ENCODE data around the gene PKNOX2.

The PKNOX2 gene

DNA sequence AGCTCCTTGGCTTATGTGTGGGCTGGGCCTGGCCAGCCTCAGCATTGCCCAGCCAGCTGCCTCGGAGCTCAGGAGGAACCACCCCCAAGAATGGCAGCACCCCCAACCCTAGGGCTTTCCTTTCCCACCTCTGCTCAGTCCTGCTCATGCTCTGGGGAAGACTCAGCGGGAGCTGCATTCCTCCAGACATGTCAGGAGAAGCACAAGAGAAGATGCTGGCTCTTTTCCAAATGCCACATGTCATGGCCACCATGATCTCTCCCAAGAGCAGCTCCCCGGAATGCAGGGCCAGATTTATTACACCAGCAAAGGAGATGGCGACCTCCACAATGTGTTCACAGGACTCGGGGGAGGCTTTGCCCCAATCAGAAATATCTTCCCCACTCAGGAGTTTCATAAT, 143.7 kb downstream of the PKNOX2 start:
- TF ChIP-seq SIN3A (IDR thresholded peaks at IDR 0.05; ENCODE audit: borderline replicate concordance, insufficient read depth, low read length): no peak
- no peak for TF ChIP-seq POLR2AphosphoS5 (IDR thresholded peaks at IDR 0.05; ENCODE audit: low read depth, low read length)
- TF ChIP-seq, protein P1, sequence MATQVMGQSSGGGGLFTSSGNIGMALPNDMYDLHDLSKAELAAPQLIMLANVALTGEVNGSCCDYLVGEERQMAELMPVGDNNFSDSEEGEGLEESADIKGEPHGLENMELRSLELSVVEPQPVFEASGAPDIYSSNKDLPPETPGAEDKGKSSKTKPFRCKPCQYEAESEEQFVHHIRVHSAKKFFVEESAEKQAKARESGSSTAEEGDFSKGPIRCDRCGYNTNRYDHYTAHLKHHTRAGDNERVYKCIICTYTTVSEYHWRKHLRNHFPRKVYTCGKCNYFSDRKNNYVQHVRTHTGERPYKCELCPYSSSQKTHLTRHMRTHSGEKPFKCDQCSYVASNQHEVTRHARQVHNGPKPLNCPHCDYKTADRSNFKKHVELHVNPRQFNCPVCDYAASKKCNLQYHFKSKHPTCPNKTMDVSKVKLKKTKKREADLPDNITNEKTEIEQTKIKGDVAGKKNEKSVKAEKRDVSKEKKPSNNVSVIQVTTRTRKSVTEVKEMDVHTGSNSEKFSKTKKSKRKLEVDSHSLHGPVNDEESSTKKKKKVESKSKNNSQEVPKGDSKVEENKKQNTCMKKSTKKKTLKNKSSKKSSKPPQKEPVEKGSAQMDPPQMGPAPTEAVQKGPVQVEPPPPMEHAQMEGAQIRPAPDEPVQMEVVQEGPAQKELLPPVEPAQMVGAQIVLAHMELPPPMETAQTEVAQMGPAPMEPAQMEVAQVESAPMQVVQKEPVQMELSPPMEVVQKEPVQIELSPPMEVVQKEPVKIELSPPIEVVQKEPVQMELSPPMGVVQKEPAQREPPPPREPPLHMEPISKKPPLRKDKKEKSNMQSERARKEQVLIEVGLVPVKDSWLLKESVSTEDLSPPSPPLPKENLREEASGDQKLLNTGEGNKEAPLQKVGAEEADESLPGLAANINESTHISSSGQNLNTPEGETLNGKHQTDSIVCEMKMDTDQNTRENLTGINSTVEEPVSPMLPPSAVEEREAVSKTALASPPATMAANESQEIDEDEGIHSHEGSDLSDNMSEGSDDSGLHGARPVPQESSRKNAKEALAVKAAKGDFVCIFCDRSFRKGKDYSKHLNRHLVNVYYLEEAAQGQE (IDR thresholded peaks at IDR 0.05; ENCODE audit: insufficient read depth in 1 of 2, low read depth in 2 of 2, low read length in 2 of 2): no peak
- no peak for TF ChIP-seq TAF1 (IDR thresholded peaks at IDR 0.05; ENCODE audit: borderline replicate concordance, insufficient read depth, low read length)
- no peak for TF ChIP-seq FOXP2 (optimal IDR thresholded peaks at IDR 0.05; ENCODE audit: borderline replicate concordance, extremely low read depth, extremely low read length, insufficient read depth)

DNA sequence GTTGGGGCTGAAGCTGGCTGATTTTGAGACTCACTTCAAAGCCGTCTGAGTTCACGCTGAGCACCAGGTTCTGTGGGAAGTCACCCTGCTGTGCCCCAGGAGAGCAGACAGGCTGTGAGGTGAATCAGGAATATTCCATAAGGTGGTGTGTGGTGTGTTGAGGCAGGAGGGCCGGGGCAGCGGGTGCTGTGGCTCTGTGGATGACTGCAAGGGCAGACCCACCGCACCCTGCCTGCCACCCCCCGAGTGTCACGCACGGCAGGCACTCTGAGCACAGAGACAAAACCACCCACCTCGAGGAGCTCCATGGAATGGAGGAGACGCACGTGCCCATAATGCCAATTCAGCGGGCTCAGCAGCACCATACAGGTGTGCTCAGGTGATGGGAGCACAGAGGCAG, 147.8 kb downstream of the PKNOX2 start:
- TF ChIP-seq TAF1 (IDR thresholded peaks at IDR 0.05; ENCODE audit: borderline replicate concordance, insufficient read depth, low read length): no peak

DNA sequence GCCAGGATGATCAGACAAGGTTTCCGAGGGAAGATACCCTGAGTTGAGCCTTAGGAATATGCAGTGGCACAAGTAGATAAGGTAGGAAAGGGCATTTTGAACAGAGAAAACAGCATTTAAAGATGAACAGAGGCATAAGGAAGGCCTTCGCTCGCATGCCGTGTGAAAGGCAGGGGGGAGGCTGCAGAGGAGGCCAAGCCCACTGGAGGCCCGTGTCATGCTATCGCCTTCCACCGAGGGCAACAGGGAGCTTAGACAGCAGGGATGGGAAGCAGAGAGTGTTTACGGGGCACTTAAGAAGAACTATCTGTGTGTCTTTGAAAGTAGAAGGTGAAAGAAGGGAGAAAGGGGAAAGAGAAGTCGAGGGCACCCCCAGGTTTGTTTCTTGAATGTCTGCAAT, 148.3 kb downstream of the PKNOX2 start:
- no peak for TF ChIP-seq POLR2AphosphoS5 (IDR thresholded peaks at IDR 0.05; ENCODE audit: low read depth, low read length)
- TF ChIP-seq, protein P1 (IDR thresholded peaks at IDR 0.05; ENCODE audit: insufficient read depth in 1 of 2, low read depth in 2 of 2, low read length in 2 of 2): no peak
- no peak for TF ChIP-seq FOXP2 (optimal IDR thresholded peaks at IDR 0.05; ENCODE audit: borderline replicate concordance, extremely low read depth, extremely low read length, insufficient read depth)
- no peak for TF ChIP-seq TAF1 (IDR thresholded peaks at IDR 0.05; ENCODE audit: borderline replicate concordance, insufficient read depth, low read length)
- TF ChIP-seq SIN3A (IDR thresholded peaks at IDR 0.05; ENCODE audit: borderline replicate concordance, insufficient read depth, low read length): no peak

DNA sequence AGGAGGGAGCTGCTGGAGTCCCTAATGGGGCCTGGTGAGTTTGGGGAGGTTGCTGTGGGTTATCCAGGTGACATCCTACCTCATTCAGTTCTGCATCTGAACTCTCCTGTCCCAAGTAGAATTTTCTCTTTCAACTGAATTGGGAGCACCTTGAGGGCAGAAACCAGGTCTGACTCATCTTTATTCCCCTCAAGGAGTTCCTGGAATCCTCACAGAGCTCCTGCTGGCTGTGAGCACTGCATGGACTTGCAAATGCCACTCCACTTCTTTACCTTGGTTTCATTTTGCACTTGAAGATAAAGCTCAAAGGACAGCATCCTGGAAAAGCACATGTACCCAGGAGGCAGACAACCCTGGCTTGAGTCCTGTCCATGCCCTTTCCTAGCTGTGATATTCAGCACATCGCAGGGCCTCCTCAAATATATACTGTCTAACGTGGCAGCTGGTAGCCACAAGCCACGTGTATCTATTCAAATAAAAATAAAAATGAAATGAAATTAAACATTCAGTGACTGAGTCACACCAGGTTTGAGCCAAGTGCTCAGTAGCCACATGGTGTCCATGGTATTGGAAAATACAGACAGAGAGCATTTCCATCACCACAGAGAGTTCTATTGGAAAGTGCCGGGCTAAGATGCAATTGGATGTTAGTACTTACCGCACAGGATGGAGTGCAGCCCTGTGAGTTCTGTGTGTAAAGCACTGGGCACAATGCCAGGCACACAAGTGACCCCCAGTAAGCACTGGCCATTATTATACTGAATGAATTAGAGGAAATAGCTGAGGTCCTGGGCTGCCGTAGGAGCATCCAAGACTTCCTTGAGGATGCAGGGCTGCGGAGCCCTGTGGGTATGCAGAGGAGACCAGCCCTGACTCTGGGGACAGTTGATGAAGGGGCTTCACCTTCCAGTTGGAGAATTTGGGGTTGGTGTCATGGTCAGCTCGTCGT, 149.0 kb downstream of the PKNOX2 start:
- TF ChIP-seq FOXP2 (optimal IDR thresholded peaks at IDR 0.05; ENCODE audit: borderline replicate concordance, extremely low read depth, extremely low read length, insufficient read depth) (no peak), TAF1 (IDR thresholded peaks at IDR 0.05; ENCODE audit: borderline replicate concordance, insufficient read depth, low read length) (no peak), POLR2AphosphoS5 (IDR thresholded peaks at IDR 0.05; ENCODE audit: low read depth, low read length) (no peak), SIN3A (IDR thresholded peaks at IDR 0.05; ENCODE audit: borderline replicate concordance, insufficient read depth, low read length) (no peak)
- TF ChIP-seq, protein P1 (IDR thresholded peaks at IDR 0.05; ENCODE audit: insufficient read depth in 1 of 2, low read depth in 2 of 2, low read length in 2 of 2): no peak

DNA sequence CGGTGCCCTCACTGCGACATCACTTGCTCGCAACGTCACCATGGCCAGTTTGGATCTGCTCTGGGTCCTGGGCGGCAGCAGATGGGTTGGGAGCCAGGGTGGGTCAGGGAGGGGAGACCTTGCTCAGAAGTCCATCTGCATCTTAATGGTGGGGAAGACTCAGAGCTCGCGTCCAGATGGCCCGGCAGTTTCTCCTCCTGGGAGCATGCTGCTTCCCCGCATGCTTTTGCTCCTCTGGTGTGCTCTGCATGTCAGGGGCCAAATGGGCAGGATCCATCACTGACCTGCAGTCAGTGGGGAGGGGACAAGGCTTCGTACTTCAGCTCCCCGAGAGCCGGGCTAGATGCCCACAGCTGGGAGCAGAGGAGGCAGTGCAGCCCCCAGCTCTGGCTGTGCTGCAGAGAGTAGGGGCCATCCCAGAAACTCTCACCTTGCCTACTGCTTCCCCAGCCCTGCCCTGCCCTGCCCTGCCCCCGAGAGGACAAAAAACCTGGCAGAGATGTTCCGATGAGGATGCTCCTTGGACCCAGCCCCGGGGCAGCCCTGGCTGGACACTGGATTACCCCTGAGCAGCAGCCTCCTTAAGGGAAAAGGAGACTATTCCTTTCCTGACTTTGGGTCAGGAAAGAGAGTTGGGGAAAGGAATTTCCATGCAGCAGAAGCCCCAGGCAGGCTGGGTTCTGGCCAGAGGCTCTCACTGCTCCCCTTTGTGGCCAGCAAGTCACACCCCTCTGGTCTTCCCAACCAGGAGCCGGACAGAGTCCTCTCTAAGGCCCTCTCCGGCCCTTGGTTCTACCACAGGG, 149.9 kb downstream of the PKNOX2 start:
- TF ChIP-seq, protein P1 (IDR thresholded peaks at IDR 0.05; ENCODE audit: insufficient read depth in 1 of 2, low read depth in 2 of 2, low read length in 2 of 2): no peak
- TF ChIP-seq SIN3A (IDR thresholded peaks at IDR 0.05; ENCODE audit: borderline replicate concordance, insufficient read depth, low read length) (no peak), POLR2AphosphoS5 (IDR thresholded peaks at IDR 0.05; ENCODE audit: low read depth, low read length) (no peak)
